ENCODE results near the gene ALDH1L1.

DNA sequence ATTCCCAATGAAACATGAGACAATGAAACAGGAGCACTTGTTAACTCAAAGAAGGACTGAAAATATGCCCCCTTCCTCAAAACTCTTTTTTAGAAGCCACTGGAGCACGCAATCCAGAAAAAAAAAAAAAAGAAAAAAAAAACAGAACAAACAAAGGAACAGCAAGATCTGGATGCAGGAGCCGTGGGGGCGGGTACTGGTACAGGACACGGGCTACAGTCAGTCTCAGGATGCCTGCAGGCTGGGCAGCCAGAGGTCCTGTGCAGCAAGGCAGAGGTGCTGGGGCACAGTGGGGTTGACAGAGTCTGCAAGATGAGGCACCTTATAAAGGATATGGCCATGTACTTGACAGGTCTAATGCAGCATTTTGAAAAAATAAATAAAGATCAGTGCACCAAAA is 22.3 kb upstream of the ALDH1L1 start:
- no peak for TF ChIP-seq ARNTL (CRISPR knock-in tag; IDR thresholded peaks at IDR 0.05; ENCODE audit: borderline replicate concordance, low read depth)
- TF ChIP-seq, protein P1, sequence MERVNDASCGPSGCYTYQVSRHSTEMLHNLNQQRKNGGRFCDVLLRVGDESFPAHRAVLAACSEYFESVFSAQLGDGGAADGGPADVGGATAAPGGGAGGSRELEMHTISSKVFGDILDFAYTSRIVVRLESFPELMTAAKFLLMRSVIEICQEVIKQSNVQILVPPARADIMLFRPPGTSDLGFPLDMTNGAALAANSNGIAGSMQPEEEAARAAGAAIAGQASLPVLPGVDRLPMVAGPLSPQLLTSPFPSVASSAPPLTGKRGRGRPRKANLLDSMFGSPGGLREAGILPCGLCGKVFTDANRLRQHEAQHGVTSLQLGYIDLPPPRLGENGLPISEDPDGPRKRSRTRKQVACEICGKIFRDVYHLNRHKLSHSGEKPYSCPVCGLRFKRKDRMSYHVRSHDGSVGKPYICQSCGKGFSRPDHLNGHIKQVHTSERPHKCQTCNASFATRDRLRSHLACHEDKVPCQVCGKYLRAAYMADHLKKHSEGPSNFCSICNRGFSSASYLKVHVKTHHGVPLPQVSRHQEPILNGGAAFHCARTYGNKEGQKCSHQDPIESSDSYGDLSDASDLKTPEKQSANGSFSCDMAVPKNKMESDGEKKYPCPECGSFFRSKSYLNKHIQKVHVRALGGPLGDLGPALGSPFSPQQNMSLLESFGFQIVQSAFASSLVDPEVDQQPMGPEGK (CRISPR knock-in tag; IDR thresholded peaks at IDR 0.05; ENCODE audit: borderline replicate concordance) = no peak
- TF ChIP-seq RARB (CRISPR knock-in tag; IDR thresholded peaks at IDR 0.05) = no peak
- no peak for TF ChIP-seq ZFP30 (CRISPR knock-in tag; IDR thresholded peaks at IDR 0.05)
- no peak for TF ChIP-seq BACH2 (CRISPR knock-in tag; IDR thresholded peaks at IDR 0.05; ENCODE audit: borderline replicate concordance)
- TF ChIP-seq CSDC2 (CRISPR knock-in tag; IDR thresholded peaks at IDR 0.05) = no peak
- TF ChIP-seq, protein P2, sequence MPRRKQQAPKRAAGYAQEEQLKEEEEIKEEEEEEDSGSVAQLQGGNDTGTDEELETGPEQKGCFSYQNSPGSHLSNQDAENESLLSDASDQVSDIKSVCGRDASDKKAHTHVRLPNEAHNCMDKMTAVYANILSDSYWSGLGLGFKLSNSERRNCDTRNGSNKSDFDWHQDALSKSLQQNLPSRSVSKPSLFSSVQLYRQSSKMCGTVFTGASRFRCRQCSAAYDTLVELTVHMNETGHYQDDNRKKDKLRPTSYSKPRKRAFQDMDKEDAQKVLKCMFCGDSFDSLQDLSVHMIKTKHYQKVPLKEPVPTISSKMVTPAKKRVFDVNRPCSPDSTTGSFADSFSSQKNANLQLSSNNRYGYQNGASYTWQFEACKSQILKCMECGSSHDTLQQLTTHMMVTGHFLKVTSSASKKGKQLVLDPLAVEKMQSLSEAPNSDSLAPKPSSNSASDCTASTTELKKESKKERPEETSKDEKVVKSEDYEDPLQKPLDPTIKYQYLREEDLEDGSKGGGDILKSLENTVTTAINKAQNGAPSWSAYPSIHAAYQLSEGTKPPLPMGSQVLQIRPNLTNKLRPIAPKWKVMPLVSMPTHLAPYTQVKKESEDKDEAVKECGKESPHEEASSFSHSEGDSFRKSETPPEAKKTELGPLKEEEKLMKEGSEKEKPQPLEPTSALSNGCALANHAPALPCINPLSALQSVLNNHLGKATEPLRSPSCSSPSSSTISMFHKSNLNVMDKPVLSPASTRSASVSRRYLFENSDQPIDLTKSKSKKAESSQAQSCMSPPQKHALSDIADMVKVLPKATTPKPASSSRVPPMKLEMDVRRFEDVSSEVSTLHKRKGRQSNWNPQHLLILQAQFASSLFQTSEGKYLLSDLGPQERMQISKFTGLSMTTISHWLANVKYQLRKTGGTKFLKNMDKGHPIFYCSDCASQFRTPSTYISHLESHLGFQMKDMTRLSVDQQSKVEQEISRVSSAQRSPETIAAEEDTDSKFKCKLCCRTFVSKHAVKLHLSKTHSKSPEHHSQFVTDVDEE (CRISPR knock-in tag; IDR thresholded peaks at IDR 0.05) = no peak
- no peak for TF ChIP-seq PPARA (CRISPR knock-in tag; IDR thresholded peaks at IDR 0.05; ENCODE audit: borderline replicate concordance)
- no peak for TF ChIP-seq ZNF8 (CRISPR knock-in tag; IDR thresholded peaks at IDR 0.05)
- TF ChIP-seq TOX (CRISPR knock-in tag; IDR thresholded peaks at IDR 0.05; ENCODE audit: borderline replicate concordance) = no peak
- TF ChIP-seq, protein P3, sequence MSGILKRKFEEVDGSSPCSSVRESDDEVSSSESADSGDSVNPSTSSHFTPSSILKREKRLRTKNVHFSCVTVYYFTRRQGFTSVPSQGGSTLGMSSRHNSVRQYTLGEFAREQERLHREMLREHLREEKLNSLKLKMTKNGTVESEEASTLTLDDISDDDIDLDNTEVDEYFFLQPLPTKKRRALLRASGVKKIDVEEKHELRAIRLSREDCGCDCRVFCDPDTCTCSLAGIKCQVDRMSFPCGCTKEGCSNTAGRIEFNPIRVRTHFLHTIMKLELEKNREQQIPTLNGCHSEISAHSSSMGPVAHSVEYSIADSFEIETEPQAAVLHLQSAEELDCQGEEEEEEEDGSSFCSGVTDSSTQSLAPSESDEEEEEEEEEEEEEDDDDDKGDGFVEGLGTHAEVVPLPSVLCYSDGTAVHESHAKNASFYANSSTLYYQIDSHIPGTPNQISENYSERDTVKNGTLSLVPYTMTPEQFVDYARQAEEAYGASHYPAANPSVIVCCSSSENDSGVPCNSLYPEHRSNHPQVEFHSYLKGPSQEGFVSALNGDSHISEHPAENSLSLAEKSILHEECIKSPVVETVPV (CRISPR knock-in tag; IDR thresholded peaks at IDR 0.05) = no peak
- TF ChIP-seq ZNF70 (CRISPR knock-in tag; IDR thresholded peaks at IDR 0.05) = no peak
- no peak for TF ChIP-seq OSR1 (CRISPR knock-in tag; IDR thresholded peaks at IDR 0.05)
- TF ChIP-seq ESRRG (CRISPR knock-in tag; IDR thresholded peaks at IDR 0.05) = no peak

Measured in SK-N-SH treated with all-trans-retinoic acid at 6 μM for 48 hours (cell line).